ENCODE results near the gene DPP6.

GRCh38 chr7:154195266-154195665 is 143.1 kb downstream of the DPP6 start:
- TF ChIP-seq, protein P1, sequence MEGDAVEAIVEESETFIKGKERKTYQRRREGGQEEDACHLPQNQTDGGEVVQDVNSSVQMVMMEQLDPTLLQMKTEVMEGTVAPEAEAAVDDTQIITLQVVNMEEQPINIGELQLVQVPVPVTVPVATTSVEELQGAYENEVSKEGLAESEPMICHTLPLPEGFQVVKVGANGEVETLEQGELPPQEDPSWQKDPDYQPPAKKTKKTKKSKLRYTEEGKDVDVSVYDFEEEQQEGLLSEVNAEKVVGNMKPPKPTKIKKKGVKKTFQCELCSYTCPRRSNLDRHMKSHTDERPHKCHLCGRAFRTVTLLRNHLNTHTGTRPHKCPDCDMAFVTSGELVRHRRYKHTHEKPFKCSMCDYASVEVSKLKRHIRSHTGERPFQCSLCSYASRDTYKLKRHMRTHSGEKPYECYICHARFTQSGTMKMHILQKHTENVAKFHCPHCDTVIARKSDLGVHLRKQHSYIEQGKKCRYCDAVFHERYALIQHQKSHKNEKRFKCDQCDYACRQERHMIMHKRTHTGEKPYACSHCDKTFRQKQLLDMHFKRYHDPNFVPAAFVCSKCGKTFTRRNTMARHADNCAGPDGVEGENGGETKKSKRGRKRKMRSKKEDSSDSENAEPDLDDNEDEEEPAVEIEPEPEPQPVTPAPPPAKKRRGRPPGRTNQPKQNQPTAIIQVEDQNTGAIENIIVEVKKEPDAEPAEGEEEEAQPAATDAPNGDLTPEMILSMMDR (IDR thresholded peaks at IDR 0.05) = no peak
- no peak for TF ChIP-seq EP300 (IDR thresholded peaks at IDR 0.05; ENCODE audit: low read depth)

All from transverse colon (tissue), 3 donors.